A549 (cell line): ENCODE measurements around the gene PHF2. TPM values are rescaled to one million over a fixed set of nuclear protein-coding genes. Genes with fewer than 3 reads are reported as not detected.

Experiments
- ATAC-seq, 2 experiments: fragments of 200-7000 bp in 1 of 2; fragments of >200 bp in 1 of 2; cut with Nextera tagmentation in 1 of 2; cut with Tn5 transposase in 1 of 2; 3 replicates each; pipeline versions ENCODE4 v1.8.0 to v1.9.1; 2018 to 2020; ENCODE audit warnings: mild to moderate bottlenecking in 1 of 2, moderate library complexity in 1 of 2
- CTCF ChIA-PET: fragments of 300-600 bp; sonication (Branson Sonifier 250); formaldehyde crosslinking; extraction: SDS; loops from one replicate; lab custom pipeline; 2021; ENCODE audit warnings: antibody characterized with exemption, inconsistent platforms; lab: Yijun Ruan, JAX
- POLR2A ChIA-PET: fragments of 350-600 bp; formaldehyde crosslinking; extraction: SDS; loops from one replicate; lab custom pipeline; 2021; ENCODE audit warnings: antibody characterized with exemption, inconsistent platforms; lab: Yijun Ruan, JAX
- DNase-seq, 2 experiments: peaks; one replicate each; pipeline versions ENCODE4 v3.0.0 to v3.0.0-alpha.2; 2011 to 2016; ENCODE audit warnings: low read depth in 1 of 2, low spot score in 1 of 2
- FAIRE-seq: peaks from 2 replicates; lab custom pipeline; 2011; peaks lifted over from hg19 to GRCh38; lab: Jason Lieb, UNC
- H3K27ac ChIP-seq, 2 experiments: fragments of >200 bp; sonication (Bioruptor Twin); formaldehyde crosslinking; 3 replicates each; pipeline ENCODE4 v1.5.1; 2016 to 2017
- H3K4me1 ChIP-seq: fragments of >200 bp; sonication (Bioruptor Twin); formaldehyde crosslinking; 3 replicates; pipeline ENCODE4 v1.6.1; 2016
- H3K4me2 ChIP-seq: fragments of >200 bp; sonication (Bioruptor Twin); formaldehyde crosslinking; 3 replicates; pipeline ENCODE4 v1.6.1; 2016
- H3K4me3 ChIP-seq: fragments of >200 bp; sonication (Bioruptor Twin); formaldehyde crosslinking; 3 replicates; pipeline ENCODE4 v1.5.1; 2016
- H3K9me3 ChIP-seq: fragments of >200 bp; sonication (Bioruptor Twin); formaldehyde crosslinking; 3 replicates; pipeline ENCODE4 v1.6.1; 2016
- EP300 ChIP-seq, 2 experiments: fragments of >200 bp; sonication (Bioruptor Twin); formaldehyde crosslinking; IDR thresholded peaks; 2 replicates in 1 of 2; 3 replicates in 1 of 2; pipeline ENCODE4 v1.6.1; 2016 to 2017
- FOXS1 ChIP-seq: fragments of 250-450 bp; sonication (Bioruptor Pico); IDR thresholded peaks from 2 replicates; pipeline ENCODE4 v1.5.0; 2020; ENCODE audit warnings: mild to moderate bottlenecking, moderate library complexity
- HOXB13 ChIP-seq: fragments of 250-450 bp; sonication (Bioruptor Pico); IDR thresholded peaks from 2 replicates; pipeline ENCODE4 v1.5.0; 2020; ENCODE audit warnings: low read depth, mild to moderate bottlenecking, moderate library complexity
- MYC ChIP-seq: IDR thresholded peaks from 2 replicates; pipeline ENCODE4 v1.6.1; 2012; ENCODE audit warnings: mild to moderate bottlenecking, inconsistent platforms, low read length, improper control_type of control experiment, borderline replicate concordance
- RNF2 ChIP-seq: fragments of 200-600 bp; sonication (generic); IDR thresholded peaks from 2 replicates; pipeline ENCODE4 v1.6.1; 2016; ENCODE audit warnings: low read depth, mild to moderate bottlenecking, antibody characterized with exemption, moderate library complexity, borderline replicate concordance
- SMC3 ChIP-seq: fragments of >200 bp; sonication (Bioruptor Twin); formaldehyde crosslinking; IDR thresholded peaks from 3 replicates; pipeline ENCODE4 v1.6.1; 2018; ENCODE audit warnings: inconsistent platforms
- ZC3H11A ChIP-seq: fragments of 450-650 bp; IDR thresholded peaks from 2 replicates; pipeline ENCODE4 v1.6.1; 2014; ENCODE audit warnings: antibody characterized with exemption, mild to moderate bottlenecking
- ZFP36 ChIP-seq: fragments of 450-650 bp; IDR thresholded peaks from 2 replicates; pipeline ENCODE4 v1.6.1; 2014; ENCODE audit warnings: borderline replicate concordance; ENCODE audit not compliant: partially characterized antibody
- WGBS: methylation state at CpG from one replicate; pipeline ENCODE4 v1.1.6; 2017; ENCODE audit errors: missing lambda C conversion rate; 5-methylcytosine and 5-hydroxymethylcytosine counted together
- polyA plus RNA-seq, 4 experiments: library from polyadenylated mRNA; depleted of rRNA in 3 of 4; stranded (reverse); fragments of >200 nt; fragmentation: RNase III in 1 of 4; extraction: RNeasy Plus Mini Kit Qiagen cat#74134 plus additional on column Dnase treatment in 1 of 4; gene quantifications; 2 replicates in 3 of 4; 3 replicates in 1 of 4; pipeline ENCODE4 v1.2.3, GENCODE V29; 2011 to 2017
- TF ChIP-seq, protein P1 (sequence below): fragments of 450-650 bp; IDR thresholded peaks from 2 replicates; pipeline ENCODE4 v1.6.1; 2014; ENCODE audit warnings: antibody characterized with exemption
- TF ChIP-seq, protein P2 (sequence below): fragments of 200-600 bp; sonication (generic); IDR thresholded peaks from 2 replicates; pipeline ENCODE4 v1.6.1; 2016; ENCODE audit warnings: antibody characterized with exemption, mild to moderate bottlenecking, moderate library complexity
- TF ChIP-seq, protein P3 (sequence below): fragments of 150-350 bp; IDR thresholded peaks from 2 replicates; pipeline ENCODE4 v1.6.1; 2014; ENCODE audit warnings: low read depth, mild to moderate bottlenecking, low read length

The PHF2 gene
- polyA plus RNA-seq, 2 of the 4 experiments (the other 2 are of a cell fraction), result 9.6 to 12.2 TPM

DNA sequence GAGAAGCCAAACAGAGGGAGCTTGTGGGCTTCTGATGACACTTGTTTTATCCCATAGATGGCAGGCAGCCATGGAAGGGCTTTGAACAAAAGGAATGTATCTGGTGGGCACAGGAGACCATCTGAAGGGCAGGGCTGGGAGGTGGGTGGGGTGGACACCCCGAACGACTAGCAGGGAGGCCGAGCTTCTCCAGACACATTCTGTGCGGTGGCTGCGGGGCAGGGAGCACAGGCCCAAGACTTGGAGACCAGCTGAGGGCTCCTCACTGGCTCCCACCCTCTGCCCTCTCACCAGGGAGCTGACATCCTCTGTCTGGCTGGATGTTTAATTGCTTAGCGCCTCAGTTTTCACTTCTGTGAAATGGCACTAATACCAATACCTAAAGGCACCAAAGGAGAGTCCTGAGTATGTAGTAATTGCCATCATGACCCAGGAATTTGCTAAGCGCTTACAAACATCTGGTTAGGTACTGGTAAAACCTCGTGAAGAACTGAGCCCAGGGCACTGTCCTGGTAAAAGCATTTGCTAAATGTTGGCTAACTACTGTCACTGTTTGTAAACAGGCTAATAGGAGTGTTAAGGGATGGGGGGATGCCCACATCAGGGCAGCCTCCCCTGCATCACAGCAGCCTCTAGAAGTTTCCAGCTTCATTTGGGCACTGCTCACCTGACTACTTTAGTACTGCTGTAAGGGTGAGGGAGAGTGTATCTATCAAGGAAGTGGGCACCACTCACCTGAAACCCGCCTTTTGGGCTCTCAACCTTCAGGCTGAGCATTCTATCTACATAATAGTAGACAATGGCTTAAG lies 2.1 kb upstream of the PHF2 start:
- Histone ChIP-seq H3K4me1 (peaks cover 14% of the 10 kb centered on the region), H3K9me3 (peaks cover 12% of the 10 kb centered on the region; the same call in 2 of the 3 replicates), H3K4me2 (no peak overlapping the region), H3K4me3 (no peak overlapping the region), H3K27ac (no peak overlapping the region)
- CTCF ChIA-PET, result interaction anchor here (0.6 to 2.8 kb wide), 4 partner anchors 8 to 345 kb away, joined by 3 to 17 read pairs (median 4); no protein-coding TSS in a partner anchor
- WGBS, result 91% methylated on average over 9 of the region's 9 CpGs
- TF ChIP-seq, protein P1, sequence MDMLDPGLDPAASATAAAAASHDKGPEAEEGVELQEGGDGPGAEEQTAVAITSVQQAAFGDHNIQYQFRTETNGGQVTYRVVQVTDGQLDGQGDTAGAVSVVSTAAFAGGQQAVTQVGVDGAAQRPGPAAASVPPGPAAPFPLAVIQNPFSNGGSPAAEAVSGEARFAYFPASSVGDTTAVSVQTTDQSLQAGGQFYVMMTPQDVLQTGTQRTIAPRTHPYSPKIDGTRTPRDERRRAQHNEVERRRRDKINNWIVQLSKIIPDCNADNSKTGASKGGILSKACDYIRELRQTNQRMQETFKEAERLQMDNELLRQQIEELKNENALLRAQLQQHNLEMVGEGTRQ, result no peak
- TF ChIP-seq RNF2 (no peak), HOXB13 (CRISPR knock-in tag) (no peak), ZC3H11A (no peak), FOXS1 (CRISPR knock-in tag) (no peak), EP300 (IDR thresholded peaks at IDR 0.05) (no peak), ZFP36 (no peak), SMC3 (no peak)
- TF ChIP-seq, protein P2, sequence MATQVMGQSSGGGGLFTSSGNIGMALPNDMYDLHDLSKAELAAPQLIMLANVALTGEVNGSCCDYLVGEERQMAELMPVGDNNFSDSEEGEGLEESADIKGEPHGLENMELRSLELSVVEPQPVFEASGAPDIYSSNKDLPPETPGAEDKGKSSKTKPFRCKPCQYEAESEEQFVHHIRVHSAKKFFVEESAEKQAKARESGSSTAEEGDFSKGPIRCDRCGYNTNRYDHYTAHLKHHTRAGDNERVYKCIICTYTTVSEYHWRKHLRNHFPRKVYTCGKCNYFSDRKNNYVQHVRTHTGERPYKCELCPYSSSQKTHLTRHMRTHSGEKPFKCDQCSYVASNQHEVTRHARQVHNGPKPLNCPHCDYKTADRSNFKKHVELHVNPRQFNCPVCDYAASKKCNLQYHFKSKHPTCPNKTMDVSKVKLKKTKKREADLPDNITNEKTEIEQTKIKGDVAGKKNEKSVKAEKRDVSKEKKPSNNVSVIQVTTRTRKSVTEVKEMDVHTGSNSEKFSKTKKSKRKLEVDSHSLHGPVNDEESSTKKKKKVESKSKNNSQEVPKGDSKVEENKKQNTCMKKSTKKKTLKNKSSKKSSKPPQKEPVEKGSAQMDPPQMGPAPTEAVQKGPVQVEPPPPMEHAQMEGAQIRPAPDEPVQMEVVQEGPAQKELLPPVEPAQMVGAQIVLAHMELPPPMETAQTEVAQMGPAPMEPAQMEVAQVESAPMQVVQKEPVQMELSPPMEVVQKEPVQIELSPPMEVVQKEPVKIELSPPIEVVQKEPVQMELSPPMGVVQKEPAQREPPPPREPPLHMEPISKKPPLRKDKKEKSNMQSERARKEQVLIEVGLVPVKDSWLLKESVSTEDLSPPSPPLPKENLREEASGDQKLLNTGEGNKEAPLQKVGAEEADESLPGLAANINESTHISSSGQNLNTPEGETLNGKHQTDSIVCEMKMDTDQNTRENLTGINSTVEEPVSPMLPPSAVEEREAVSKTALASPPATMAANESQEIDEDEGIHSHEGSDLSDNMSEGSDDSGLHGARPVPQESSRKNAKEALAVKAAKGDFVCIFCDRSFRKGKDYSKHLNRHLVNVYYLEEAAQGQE, result no peak
- TF ChIP-seq, protein P3, sequence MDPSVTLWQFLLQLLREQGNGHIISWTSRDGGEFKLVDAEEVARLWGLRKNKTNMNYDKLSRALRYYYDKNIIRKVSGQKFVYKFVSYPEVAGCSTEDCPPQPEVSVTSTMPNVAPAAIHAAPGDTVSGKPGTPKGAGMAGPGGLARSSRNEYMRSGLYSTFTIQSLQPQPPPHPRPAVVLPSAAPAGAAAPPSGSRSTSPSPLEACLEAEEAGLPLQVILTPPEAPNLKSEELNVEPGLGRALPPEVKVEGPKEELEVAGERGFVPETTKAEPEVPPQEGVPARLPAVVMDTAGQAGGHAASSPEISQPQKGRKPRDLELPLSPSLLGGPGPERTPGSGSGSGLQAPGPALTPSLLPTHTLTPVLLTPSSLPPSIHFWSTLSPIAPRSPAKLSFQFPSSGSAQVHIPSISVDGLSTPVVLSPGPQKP, result no peak
- no peak for FAIRE-seq
- no peak for ATAC-seq
- DNase-seq, result no peak
- POLR2A ChIA-PET, result interaction anchor here (2.4 kb wide), 1 partner anchor 8 kb away, joined by 16 read pairs; no protein-coding TSS in a partner anchor

DNA sequence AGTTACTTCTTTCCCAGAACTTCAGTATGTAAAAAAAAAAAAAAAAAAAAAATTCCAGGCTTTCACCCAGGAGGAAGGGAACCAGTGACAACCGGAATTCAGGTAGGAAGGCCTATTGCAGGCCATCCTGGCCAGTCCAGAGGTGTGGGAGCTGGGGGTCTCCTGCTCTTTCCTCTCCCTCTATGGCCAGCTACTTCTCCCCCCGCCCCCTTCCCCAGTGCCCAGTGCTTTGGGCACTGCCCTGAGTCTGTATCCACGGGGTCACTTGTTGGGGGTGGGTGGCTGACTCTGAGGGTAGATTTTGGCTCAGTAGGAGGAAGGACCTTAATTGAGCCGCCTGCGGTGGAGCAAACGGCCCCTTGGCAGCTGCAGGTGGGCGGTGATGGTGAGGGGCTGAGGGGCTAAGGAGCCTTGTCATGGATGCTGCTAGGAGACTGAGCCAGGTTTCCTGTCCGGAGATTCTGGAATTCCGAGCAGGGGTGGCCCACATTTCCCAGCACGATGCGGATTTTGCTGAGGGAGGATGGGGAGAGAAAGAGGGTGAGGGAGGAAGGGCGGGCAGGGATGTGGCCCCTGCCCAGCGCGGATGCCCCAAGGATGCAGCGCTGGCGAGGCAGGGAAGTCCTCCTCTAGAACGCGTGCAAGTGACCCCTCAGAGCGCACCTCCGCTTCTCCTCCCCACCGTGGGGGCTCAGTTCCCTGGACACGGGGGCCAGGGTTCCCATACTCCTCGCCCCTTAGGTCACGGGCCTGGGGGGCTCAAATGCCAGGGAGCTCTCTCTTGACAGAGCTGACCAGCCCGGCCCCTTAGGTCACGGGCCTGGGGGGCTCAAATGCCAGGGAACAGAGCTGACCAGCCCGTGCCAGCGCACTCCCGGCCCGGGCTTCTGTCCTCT lies 1.2 kb upstream of the PHF2 start:
- FAIRE-seq, result no peak
- ChIA-PET POLR2A (interaction anchor here (0.5 to 2.4 kb wide), 3 partner anchors 9 to 591 kb away, joined by 3 to 16 read pairs (median 7); partner anchors contain the start of gene FAM120AOS), CTCF (interaction anchor here (0.6 to 2.8 kb wide), 2 partner anchors 9 to 344 kb away, joined by 4 to 17 read pairs; no protein-coding TSS in a partner anchor)
- Histone ChIP-seq H3K4me3 (peak overlapping the region; percentile 96), H3K27ac (peak overlapping the region; percentile 89 to 100), H3K9me3 (peaks cover 12% of the 10 kb centered on the region; the same call in 2 of the 3 replicates), H3K4me1 (peaks cover 14% of the 10 kb centered on the region), H3K4me2 (peak overlapping the region; percentile 98)
- peak in 1 of 2 experiments; percentile 65; a peak in 3 of 6 replicates for ATAC-seq
- DNase-seq, result no peak
- WGBS, result 93% methylated on average over 16 of the region's 30 CpGs
- no peak for TF ChIP-seq MYC
